ENCODE results near the gene OCA2. TPM values are rescaled to one million over a fixed set of nuclear protein-coding genes. Genes with fewer than 3 reads are reported as not detected.

OCA2 gene
- polyA plus RNA-seq, 3 donors: not detected

DNA sequence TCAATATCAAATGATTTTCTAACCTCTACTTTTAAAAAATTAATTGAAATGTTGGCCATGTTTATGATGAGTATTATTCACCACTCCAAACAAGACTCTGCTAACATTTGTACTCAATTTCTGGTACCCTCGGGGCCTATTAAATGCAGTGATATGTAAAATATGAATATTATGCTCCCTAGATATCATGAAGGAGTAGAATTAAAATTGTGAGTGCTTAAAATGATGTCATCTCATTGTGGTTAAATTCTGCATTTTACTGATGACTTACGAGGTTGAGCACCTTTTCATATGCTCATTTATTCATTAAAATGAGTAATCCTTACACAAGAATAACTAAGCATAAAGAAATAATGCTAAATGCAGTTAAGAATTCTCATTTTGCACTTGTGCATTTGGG is 159.9 kb downstream of the OCA2 start:
- Histone ChIP-seq H3K27me3 (ENCODE audit: control insufficient read depth in 2 of 2, insufficient read depth in 2 of 2, low read length in 2 of 2) (no peaks in the 10 kb centered on the region), H3K9ac (ENCODE audit: insufficient read depth, low read length, poor library complexity, severe bottlenecking) (no peak overlapping the region), H3K4me2 (replicated peaks; ENCODE audit: extremely low read depth, low read length, poor library complexity, severe bottlenecking) (no peak overlapping the region), H2AFZ (ENCODE audit: insufficient read depth, low read depth, low read length, poor library complexity, severe bottlenecking) (no peak overlapping the region), H4K20me1 (ENCODE audit: insufficient read depth, low read length) (no peaks in the 10 kb centered on the region), H3K4me1 (ENCODE audit: control insufficient read depth in 1 of 2, insufficient read depth in 2 of 2, low read length in 2 of 2) (no peaks in the 10 kb centered on the region), H3K9me3 (replicated peaks in 1 of 2; ENCODE audit: control insufficient read depth in 1 of 2, insufficient read depth in 1 of 2, low read length in 2 of 2) (peaks cover 5 to 11% of the 10 kb centered on the region in 2 donors), H3K4me3 (replicated peaks in 1 of 3; ENCODE audit: low read depth in 2 of 3, low read length in 3 of 3) (no peak overlapping the region), H3K27ac (ENCODE audit: low read depth in 1 of 2, low read length in 2 of 2) (no peak overlapping the region), H3K36me3 (replicated peaks in 1 of 2; ENCODE audit: control insufficient read depth in 1 of 2, insufficient read depth in 2 of 2, low read length in 2 of 2) (no peaks in the 10 kb centered on the region), H3K79me2 (ENCODE audit: insufficient read depth, low read length) (no peaks in the 10 kb centered on the region)
- Mint-ChIP-seq H3K4me3 (no peak overlapping the region), H3K36me3 (no peaks in the 10 kb centered on the region), H3K27ac (no peak overlapping the region), H3K27me3 (ENCODE audit: low read depth in 3 of 3) (no peaks in the 10 kb centered on the region), H3K9me3 (peaks cover 2 to 19% (median 10%) of the 10 kb centered on the region in 7 donors), H3K4me1 (no peaks in the 10 kb centered on the region)
- intact Hi-C loops (cut with micrococcal nuclease): no loop called here
- DNase-seq: no peak
- TF ChIP-seq, protein P1, sequence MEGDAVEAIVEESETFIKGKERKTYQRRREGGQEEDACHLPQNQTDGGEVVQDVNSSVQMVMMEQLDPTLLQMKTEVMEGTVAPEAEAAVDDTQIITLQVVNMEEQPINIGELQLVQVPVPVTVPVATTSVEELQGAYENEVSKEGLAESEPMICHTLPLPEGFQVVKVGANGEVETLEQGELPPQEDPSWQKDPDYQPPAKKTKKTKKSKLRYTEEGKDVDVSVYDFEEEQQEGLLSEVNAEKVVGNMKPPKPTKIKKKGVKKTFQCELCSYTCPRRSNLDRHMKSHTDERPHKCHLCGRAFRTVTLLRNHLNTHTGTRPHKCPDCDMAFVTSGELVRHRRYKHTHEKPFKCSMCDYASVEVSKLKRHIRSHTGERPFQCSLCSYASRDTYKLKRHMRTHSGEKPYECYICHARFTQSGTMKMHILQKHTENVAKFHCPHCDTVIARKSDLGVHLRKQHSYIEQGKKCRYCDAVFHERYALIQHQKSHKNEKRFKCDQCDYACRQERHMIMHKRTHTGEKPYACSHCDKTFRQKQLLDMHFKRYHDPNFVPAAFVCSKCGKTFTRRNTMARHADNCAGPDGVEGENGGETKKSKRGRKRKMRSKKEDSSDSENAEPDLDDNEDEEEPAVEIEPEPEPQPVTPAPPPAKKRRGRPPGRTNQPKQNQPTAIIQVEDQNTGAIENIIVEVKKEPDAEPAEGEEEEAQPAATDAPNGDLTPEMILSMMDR (IDR thresholded peaks at IDR 0.05): no peak
- no CpG with 5 or more reads among the region's 2 CpGs for WGBS (ENCODE audit: insufficient coverage)

DNA sequence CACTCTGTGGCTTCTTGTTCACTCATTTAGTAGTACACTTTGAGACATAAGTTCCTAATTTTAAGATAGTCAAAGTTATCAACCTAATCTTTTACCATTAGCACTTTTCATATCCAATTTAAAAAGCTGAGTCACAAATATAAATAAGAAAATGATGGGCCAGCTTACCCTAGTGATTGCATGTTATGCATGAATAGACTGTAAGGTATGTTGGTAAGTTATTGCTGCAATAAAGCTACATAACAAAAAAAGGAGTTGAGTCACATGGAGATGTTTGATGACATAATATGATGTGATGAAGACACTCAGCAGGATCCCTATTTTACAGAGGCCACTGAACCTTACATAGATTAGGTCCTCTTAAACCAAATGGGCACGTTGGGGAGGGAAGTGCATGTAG is 161.3 kb downstream of the OCA2 start:
- Histone ChIP-seq H3K27ac (ENCODE audit: low read depth in 1 of 2, low read length in 2 of 2) (no peak overlapping the region), H3K4me3 (replicated peaks in 1 of 3; ENCODE audit: low read depth in 2 of 3, low read length in 3 of 3) (no peak overlapping the region), H3K36me3 (replicated peaks in 1 of 2; ENCODE audit: control insufficient read depth in 1 of 2, insufficient read depth in 2 of 2, low read length in 2 of 2) (no peaks in the 10 kb centered on the region), H3K79me2 (ENCODE audit: insufficient read depth, low read length) (no peaks in the 10 kb centered on the region), H3K27me3 (ENCODE audit: control insufficient read depth in 2 of 2, insufficient read depth in 2 of 2, low read length in 2 of 2) (no peaks in the 10 kb centered on the region), H3K4me1 (ENCODE audit: control insufficient read depth in 1 of 2, insufficient read depth in 2 of 2, low read length in 2 of 2) (no peaks in the 10 kb centered on the region), H3K9me3 (replicated peaks in 1 of 2; ENCODE audit: control insufficient read depth in 1 of 2, insufficient read depth in 1 of 2, low read length in 2 of 2) (peaks cover 5 to 16% of the 10 kb centered on the region in 2 donors), H2AFZ (ENCODE audit: insufficient read depth, low read depth, low read length, poor library complexity, severe bottlenecking) (no peak overlapping the region), H3K4me2 (replicated peaks; ENCODE audit: extremely low read depth, low read length, poor library complexity, severe bottlenecking) (no peak overlapping the region), H3K9ac (ENCODE audit: insufficient read depth, low read length, poor library complexity, severe bottlenecking) (no peak overlapping the region), H4K20me1 (ENCODE audit: insufficient read depth, low read length) (no peaks in the 10 kb centered on the region)
- no peaks in the 10 kb centered on the region for H3K4me1 Mint-ChIP-seq
- H3K27ac Mint-ChIP-seq: no peak overlapping the region
- H3K4me3 Mint-ChIP-seq: no peak overlapping the region
- H3K36me3 Mint-ChIP-seq: no peaks in the 10 kb centered on the region
- TF ChIP-seq, protein P1 (IDR thresholded peaks at IDR 0.05): no peak
- WGBS (ENCODE audit: insufficient coverage): no CpG with 5 or more reads among the region's 1 CpG
- peaks cover 4 to 23% (median 14%) of the 10 kb centered on the region in 7 donors for H3K9me3 Mint-ChIP-seq
- H3K27me3 Mint-ChIP-seq (ENCODE audit: low read depth in 3 of 3): no peaks in the 10 kb centered on the region
- intact Hi-C loops (cut with micrococcal nuclease): no loop called here
- DNase-seq: no peak
